DMS114 treated with DMSO at 0.1 percent for 48 hours (cell line): Measurements from ENCODE around the gene SMYD1.

Experiments
- DNase-seq: peaks from one replicate; lab custom pipeline; 2025; ENCODE audit not compliant: unreplicated experiment; lab: John Stamatoyannopoulos, UW

SMYD1 gene

GRCh38 chr2:88139203-88139702 lies 71.6 kb downstream of the SMYD1 start:
- no peak for DNase-seq

DNA sequence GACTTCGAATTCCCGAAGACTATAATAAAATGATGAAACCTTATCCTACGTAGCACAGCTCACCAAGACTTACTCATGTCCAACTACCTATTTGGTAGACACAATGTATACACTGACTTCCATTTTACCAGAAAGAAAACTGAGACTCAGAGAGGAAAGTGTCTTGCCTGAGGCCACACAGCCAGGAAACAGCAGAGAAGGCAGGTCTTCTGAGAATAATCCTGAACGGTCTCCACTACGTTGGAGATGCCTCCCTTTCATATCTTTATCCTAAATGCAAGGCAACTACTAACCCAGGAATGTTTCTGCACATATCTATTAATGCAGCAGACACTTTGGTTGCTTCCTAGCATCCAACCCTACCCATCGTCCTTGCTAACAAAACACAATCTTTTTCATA lies 72.2 kb downstream of the SMYD1 start:
- DNase-seq: no peak

- DNase-seq: no peak
These were observed 74.3 kb downstream of the SMYD1 start for GRCh38 chr2:88141952-88142351.

DNA sequence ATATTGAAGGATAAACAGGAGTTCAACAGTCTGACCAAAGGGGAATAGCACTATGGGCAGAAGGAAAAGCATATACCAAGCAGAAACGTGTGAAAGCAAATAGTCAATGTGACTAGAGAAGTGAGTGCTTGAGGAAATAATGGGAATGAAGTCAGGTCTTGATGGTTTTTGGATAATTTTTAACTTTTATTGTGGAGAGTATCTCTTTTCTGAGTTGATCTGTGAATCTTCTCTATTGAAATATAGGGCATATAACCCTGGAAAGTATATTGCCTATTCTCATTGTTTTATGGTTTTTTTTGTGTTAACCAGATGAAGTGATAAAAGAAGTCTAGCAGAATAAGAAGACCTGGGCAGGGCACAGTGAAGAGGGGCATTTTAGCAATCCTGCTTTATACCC lies 76.6 kb downstream of the SMYD1 start:
- no peak for DNase-seq

DNA sequence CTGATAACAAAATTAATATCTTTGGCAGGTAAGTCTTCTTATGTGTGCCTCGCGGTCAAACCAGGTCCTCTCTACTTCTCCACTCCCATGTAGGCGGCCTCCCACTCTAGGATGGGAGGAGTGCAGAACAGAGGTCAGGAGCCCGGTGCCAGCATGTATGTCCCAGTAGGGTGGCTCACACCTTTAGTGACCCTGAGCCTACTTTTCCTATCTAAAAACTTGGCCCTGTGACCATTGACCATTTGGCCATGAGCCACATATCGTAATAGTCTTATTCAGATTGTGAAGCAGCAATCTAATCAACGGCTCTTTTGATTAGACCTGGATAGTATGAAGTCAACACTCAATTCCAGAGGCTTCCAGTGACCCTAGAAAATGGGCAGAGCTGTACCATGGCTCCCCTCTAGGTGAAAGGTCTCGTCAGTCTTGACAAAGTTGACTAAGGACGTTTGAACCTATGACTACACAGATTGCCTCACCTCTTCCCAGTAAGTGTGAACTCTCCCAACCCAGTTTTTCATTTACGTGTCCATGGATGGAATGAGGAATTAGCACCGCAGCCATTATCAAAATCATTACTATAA lies 77.4 kb downstream of the SMYD1 start:
- no peak for DNase-seq

- DNase-seq: no peak
These were observed 79.0 kb downstream of the SMYD1 start for GRCh38 chr2:88146590-88146989.

GRCh38 chr2:88147145-88147544 lies 79.5 kb downstream of the SMYD1 start:
- no peak for DNase-seq

- no peak for DNase-seq
These were observed 81.4 kb downstream of the SMYD1 start for GRCh38 chr2:88148929-88149438.

- no peak for DNase-seq
These were observed 91.9 kb downstream of the SMYD1 start for GRCh38 chr2:88159481-88159880.

DNA sequence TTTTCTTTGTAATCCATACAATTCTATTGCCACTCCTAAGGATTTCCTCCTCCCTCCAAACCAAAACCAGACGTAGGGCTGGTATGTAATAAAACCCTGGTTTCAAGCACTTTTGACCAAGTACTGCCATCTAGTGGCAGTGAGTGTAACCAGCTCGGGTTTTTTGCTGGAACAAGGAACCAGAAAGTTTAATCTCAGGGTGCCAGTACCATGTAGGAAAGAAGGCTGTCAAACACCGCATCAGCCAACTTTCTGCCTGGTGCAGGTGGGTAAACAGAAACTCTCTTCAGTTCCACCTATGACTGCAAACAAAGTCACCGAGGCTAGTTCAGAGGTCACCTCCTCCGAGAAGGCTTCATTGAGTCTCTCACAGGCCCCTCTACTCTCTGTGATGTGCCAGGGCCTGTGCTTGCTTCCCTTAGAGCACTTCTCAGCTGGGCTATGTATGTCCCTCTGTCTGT lies 92.4 kb downstream of the SMYD1 start:
- peak; percentile 62 for DNase-seq

- no peak for DNase-seq
These were observed 92.9 kb downstream of the SMYD1 start for GRCh38 chr2:88160517-88160916.

- no peak for DNase-seq
These were observed 94.0 kb downstream of the SMYD1 start for GRCh38 chr2:88161446-88162244.
